K562 (cell line): ENCODE measurements around the gene PHLPP2. TPM values are rescaled to one million over a fixed set of nuclear protein-coding genes. Genes with fewer than 3 reads are reported as not detected.

Experiments used
- ATAC-seq: fragments of 200-7000 bp; cut with Tn5 transposase; 3 replicates; pipeline ENCODE4 v1.9.1; 2020; ENCODE audit warnings: moderate library complexity
- BruUV-seq: library from RNA; stranded (reverse); fragments of 400-500 nt; replicated peaks from 2 replicates; lab custom pipeline; 2021; lab: Mats Ljungman, UMichigan
- CTCF ChIA-PET: fragments of 300-600 bp; formaldehyde crosslinking; extraction: SDS; loops from one replicate; lab custom pipeline; 2021; ENCODE audit warnings: low intra/inter-chr PET ratio; lab: Yijun Ruan, JAX
- POLR2A ChIA-PET: fragments of 300-600, 350-650 bp; sonication (Branson Sonifier 250); formaldehyde crosslinking; extraction: SDS; loops from one replicate; lab custom pipeline; 2021; ENCODE audit warnings: antibody characterized with exemption, inconsistent platforms; lab: Yijun Ruan, JAX
- DNase-seq, 4 experiments: peaks; one replicate each; pipeline versions ENCODE4 v3.0.0 to v3.0.0-alpha.2; 2011 to 2018; ENCODE audit warnings: low spot score in 3 of 4, mixed read lengths in 3 of 4; ENCODE audit errors: extremely low read depth in 1 of 4
- FAIRE-seq: peaks from 2 replicates; lab custom pipeline; 2011; peaks lifted over from hg19 to GRCh38; lab: Jason Lieb, UNC
- H2AFZ ChIP-seq: 2 replicates; pipeline ENCODE4 v1.6.0; 2011; ENCODE audit warnings: low read depth, low read length, control low read depth, inconsistent platforms
- H3K27ac ChIP-seq: fragments of 200-600 bp; 3 replicates; pipeline ENCODE4 v1.8.0; 2011; ENCODE audit warnings: low read depth, mild to moderate bottlenecking, control low read depth, inconsistent platforms, low read length, moderate library complexity, mixed read lengths; ENCODE audit errors: extremely low read depth
- H3K27me3 ChIP-seq, 2 experiments: fragments of 300-600 bp in 1 of 2; 2 replicates in 1 of 2; 3 replicates in 1 of 2; pipeline versions ENCODE4 v1.6.0 to v1.8.0; 2011; ENCODE audit warnings: inconsistent platforms in 2 of 2, low read length in 2 of 2, mild to moderate bottlenecking in 1 of 2, mixed read lengths in 1 of 2, moderate library complexity in 1 of 2; ENCODE audit not compliant: control insufficient read depth in 2 of 2, insufficient read depth in 2 of 2
- H3K36me3 ChIP-seq: fragments of 300-600 bp; 3 replicates; pipeline ENCODE4 v1.8.0; 2011; ENCODE audit warnings: mild to moderate bottlenecking, low read length, inconsistent platforms; ENCODE audit not compliant: control insufficient read depth, insufficient read depth
- H3K4me1 ChIP-seq, 2 experiments: fragments of 200-600 bp in 1 of 2; replicated peaks in 1 of 2; 2 replicates in 1 of 2; 3 replicates in 1 of 2; pipeline versions ENCODE4 v1.5.1 to v1.8.0; 2011; ENCODE audit warnings: inconsistent platforms in 2 of 2, low read length in 2 of 2, mild to moderate bottlenecking in 1 of 2, mixed read lengths in 1 of 2, moderate library complexity in 1 of 2; ENCODE audit not compliant: control insufficient read depth in 2 of 2, insufficient read depth in 2 of 2
- H3K4me2 ChIP-seq: 2 replicates; pipeline ENCODE4 v1.6.1; 2011; ENCODE audit warnings: low read length, control low read depth, inconsistent platforms, mixed read lengths; ENCODE audit not compliant: insufficient read depth
- H3K4me3 ChIP-seq: fragments of 200-600 bp; sonication (generic), shearing (Covaris generic); 2 replicates; pipeline ENCODE4 v1.5.1; 2016; ENCODE audit warnings: control low read depth, inconsistent platforms
- H3K79me2 ChIP-seq: fragments of 200-600 bp; 3 replicates; pipeline ENCODE4 v1.8.0; 2011; ENCODE audit warnings: low read length, inconsistent platforms; ENCODE audit not compliant: control insufficient read depth, insufficient read depth
- H3K9ac ChIP-seq, 2 experiments: 2 replicates each; pipeline versions ENCODE4 v1.6.0 to v1.6.1; 2011; ENCODE audit warnings: low read depth in 2 of 2, low read length in 2 of 2, control low read depth in 1 of 2, inconsistent platforms in 1 of 2, mild to moderate bottlenecking in 1 of 2, mixed read lengths in 1 of 2; ENCODE audit not compliant: insufficient read depth in 1 of 2
- H3K9me1 ChIP-seq: one replicate; pipeline ENCODE4 v1.6.0; 2011; ENCODE audit warnings: inconsistent platforms, mild to moderate bottlenecking, low read length, moderate library complexity; ENCODE audit not compliant: control insufficient read depth, insufficient read depth
- H3K9me3 ChIP-seq: replicated peaks from 2 replicates; pipeline ENCODE4 v1.5.1; 2011; ENCODE audit warnings: low read depth, low read length, inconsistent platforms; ENCODE audit not compliant: control insufficient read depth, insufficient read depth
- H4K20me1 ChIP-seq: replicated peaks from 2 replicates; pipeline ENCODE4 v1.6.1; 2011; ENCODE audit warnings: low read length, inconsistent platforms, mixed read lengths; ENCODE audit not compliant: control insufficient read depth, insufficient read depth
- EP400 ChIP-seq: fragments of 450-650 bp; IDR thresholded peaks from 2 replicates; pipeline ENCODE4 v1.6.1; 2017; ENCODE audit warnings: antibody characterized with exemption, mild to moderate bottlenecking, moderate library complexity
- GTF2A2 ChIP-seq: IDR thresholded peaks from 2 replicates; pipeline ENCODE4 v1.6.1; 2016; ENCODE audit warnings: mild to moderate bottlenecking, missing genetic modification characterization, missing compliant biosample characterization
- HMG20A ChIP-seq: fragments of 450-650 bp; formaldehyde crosslinking; conservative IDR thresholded peaks from 2 replicates; pipeline ENCODE4 v1.4.0; 2020; ENCODE audit warnings: mild to moderate bottlenecking, mixed read lengths
- HNRNPK ChIP-seq: fragments of 200-400 bp; formaldehyde crosslinking; IDR thresholded peaks from one replicate; pipeline ENCODE4 v1.6.1; 2018; ENCODE audit warnings: mild to moderate bottlenecking, low read depth, low read length; ENCODE audit not compliant: poor library complexity, severe bottlenecking
- IFI16 ChIP-seq: fragments of 250-450 bp; sonication (Bioruptor Pico); IDR thresholded peaks from 2 replicates; pipeline ENCODE4 v2.1.2; 2022; ENCODE audit warnings: mild to moderate bottlenecking, inconsistent platforms
- MEF2D ChIP-seq: conservative IDR thresholded peaks from 2 replicates; pipeline ENCODE4 v1.6.1; 2016; ENCODE audit warnings: low read depth, missing genetic modification characterization, missing compliant biosample characterization
- POLR2AphosphoS2 ChIP-seq: IDR thresholded peaks from 2 replicates; pipeline ENCODE4 v1.6.1; 2012; ENCODE audit warnings: low read length, improper control_type of control experiment
- SAFB ChIP-seq: fragments of 200-400 bp; formaldehyde crosslinking; IDR thresholded peaks from 2 replicates; pipeline ENCODE4 v1.6.1; 2017; ENCODE audit warnings: low read depth, low read length, borderline replicate concordance
- SMAD1 ChIP-seq: fragments of 150-350 bp; IDR thresholded peaks from 2 replicates; pipeline ENCODE4 v1.6.1; 2014; ENCODE audit warnings: low read length, low read depth; ENCODE audit not compliant: partially characterized antibody
- ZC3H11A ChIP-seq: IDR thresholded peaks from 2 replicates; pipeline ENCODE4 v1.6.1; 2012; ENCODE audit warnings: low read depth, low read length, improper control_type of control experiment
- ZNF121 ChIP-seq: sonication (generic); formaldehyde crosslinking; conservative IDR thresholded peaks from 2 replicates; pipeline ENCODE4 v1.8.0; 2022; ENCODE audit warnings: missing genetic modification reagents
- ZNF707 ChIP-seq: fragments of 250-450 bp; sonication (Bioruptor Pico); conservative IDR thresholded peaks from 2 replicates; pipeline ENCODE4 v1.8.0; 2022; ENCODE audit warnings: inconsistent platforms, mild to moderate bottlenecking, moderate library complexity
- WGBS: fragments of 100-300 bp; shearing (Covaris generic); methylation state at CpG from one replicate; pipeline ENCODE4 v1.1.6; 2016; ENCODE audit warnings: low coverage, mixed read lengths; ENCODE audit not compliant: insufficient coverage; ENCODE audit errors: missing lambda C conversion rate; 5-methylcytosine and 5-hydroxymethylcytosine counted together
- in situ Hi-C: fragments of 300-500 bp; cut with MboI; formaldehyde crosslinking; loops from 4 replicates; pipeline ENCODE4 v1.15.0; 2018; ENCODE audit warnings: inconsistent platforms, mixed read lengths
- intact Hi-C: fragments of 100-400 bp; cut with micrococcal nuclease; formaldehyde crosslinking; loops from 2 replicates; pipeline ENCODE4 v1.14.2; 2022
- polyA plus RNA-seq, 8 experiments: library from polyadenylated mRNA; depleted of rRNA in 4 of 8; stranded (reverse) in 5 of 8; unstranded in 3 of 8; fragments of >200 nt; fragmentation: Nextera tagmentation in 2 of 8; fragmentation: Illumina TruSeq in 1 of 8; extraction: Ambion mirVana in 2 of 8; extraction: Trizol in 1 of 8; gene quantifications; 2 replicates each; pipeline versions ENCODE4 v1.2.1 to v1.2.3, GENCODE V29; 2011 to 2014; ENCODE audit warnings: inconsistent platforms in 1 of 8, missing spikeins in 1 of 8
- total RNA-seq, 7 experiments: library from RNA; depleted of rRNA in 6 of 7; stranded (reverse); fragments of >200 nt in 6 of 7; fragmentation: Illumina TruSeq in 2 of 7; extraction: Trizol in 2 of 7; gene quantifications; 2 replicates each; pipeline versions ENCODE4 v1.2.1 to v1.2.3, GENCODE V29; 2011 to 2021; ENCODE audit warnings: low replicate concordance in 1 of 7
- TF ChIP-seq, protein P1 (sequence below): sonication (generic); formaldehyde crosslinking; IDR thresholded peaks from 2 replicates; pipeline ENCODE4 v1.8.0; 2022; ENCODE audit warnings: mild to moderate bottlenecking, missing genetic modification reagents, borderline replicate concordance
- TF ChIP-seq, protein P2 (sequence below), 2 experiments: fragments of 450-650 bp; conservative IDR thresholded peaks; 2 replicates each; pipeline ENCODE4 v1.6.1; 2017; ENCODE audit warnings: mild to moderate bottlenecking in 2 of 2, moderate library complexity in 2 of 2
- TF ChIP-seq, protein P3 (sequence below): sonication (generic); formaldehyde crosslinking; IDR thresholded peaks from 2 replicates; pipeline ENCODE4 v1.8.0; 2023; ENCODE audit warnings: missing genetic modification reagents, mild to moderate bottlenecking, borderline replicate concordance

Gene PHLPP2
- total and polyA plus RNA-seq, 9 of the 15 experiments (the other 6 are each of a cell fraction or from before 2014, with no cell fraction given), result 0.60 to 7.1 (median 2.6) TPM

DNA sequence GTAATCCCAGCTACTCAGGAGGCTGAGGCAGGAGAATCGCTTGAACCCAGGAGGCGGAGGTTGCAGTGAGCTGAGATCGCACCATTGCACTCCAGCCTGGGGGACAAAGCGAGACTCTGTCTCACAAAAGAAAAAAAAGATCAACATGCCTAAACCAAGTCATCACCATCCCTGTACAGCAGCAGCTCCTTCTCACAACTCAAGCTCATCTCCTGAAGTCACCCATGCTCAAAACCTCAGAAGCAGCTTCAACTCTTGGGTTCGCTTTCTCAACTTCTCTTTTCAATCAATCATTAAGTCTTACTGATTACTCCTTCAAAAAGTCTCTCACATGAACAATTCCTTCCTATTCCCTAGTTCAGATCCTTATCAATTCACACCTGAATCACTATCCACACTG lies 31.3 kb downstream of the PHLPP2 start:
- no peak for ATAC-seq
- no peaks in the 10 kb centered on the region for H3K9me1 ChIP-seq
- no peaks in the 10 kb centered on the region for H3K27me3 ChIP-seq
- 86% methylated on average over 4 of the region's 5 CpGs for WGBS
- H3K4me1 ChIP-seq, result no peaks in the 10 kb centered on the region
- no peaks in the 10 kb centered on the region for H3K9me3 ChIP-seq
- in situ Hi-C loops, result no loop called here
- no peak overlapping the region for H3K4me3 ChIP-seq
- intact Hi-C loops, result no loop called here
- ChIA-PET POLR2A (interaction anchor here (0.7 kb wide), 1 partner anchor 14 kb away, joined by 3 read pairs; no protein-coding TSS in a partner anchor), CTCF (no interaction called here)
- no peaks in the 10 kb centered on the region for H4K20me1 ChIP-seq
- no peak overlapping the region for H3K9ac ChIP-seq
- no peak overlapping the region for H2AFZ ChIP-seq
- no peaks in the 10 kb centered on the region for H3K79me2 ChIP-seq
- no TSS peak for BruUV-seq
- no peak for DNase-seq
- H3K4me2 ChIP-seq, result no peak overlapping the region
- peaks cover 13% of the 10 kb centered on the region for H3K36me3 ChIP-seq
- H3K27ac ChIP-seq, result no peak overlapping the region
- FAIRE-seq, result no peak
- no peak for TF ChIP-seq SAFB
- no peak for TF ChIP-seq EP400
- no peak for TF ChIP-seq GTF2A2 (tag)
- TF ChIP-seq, protein P1, sequence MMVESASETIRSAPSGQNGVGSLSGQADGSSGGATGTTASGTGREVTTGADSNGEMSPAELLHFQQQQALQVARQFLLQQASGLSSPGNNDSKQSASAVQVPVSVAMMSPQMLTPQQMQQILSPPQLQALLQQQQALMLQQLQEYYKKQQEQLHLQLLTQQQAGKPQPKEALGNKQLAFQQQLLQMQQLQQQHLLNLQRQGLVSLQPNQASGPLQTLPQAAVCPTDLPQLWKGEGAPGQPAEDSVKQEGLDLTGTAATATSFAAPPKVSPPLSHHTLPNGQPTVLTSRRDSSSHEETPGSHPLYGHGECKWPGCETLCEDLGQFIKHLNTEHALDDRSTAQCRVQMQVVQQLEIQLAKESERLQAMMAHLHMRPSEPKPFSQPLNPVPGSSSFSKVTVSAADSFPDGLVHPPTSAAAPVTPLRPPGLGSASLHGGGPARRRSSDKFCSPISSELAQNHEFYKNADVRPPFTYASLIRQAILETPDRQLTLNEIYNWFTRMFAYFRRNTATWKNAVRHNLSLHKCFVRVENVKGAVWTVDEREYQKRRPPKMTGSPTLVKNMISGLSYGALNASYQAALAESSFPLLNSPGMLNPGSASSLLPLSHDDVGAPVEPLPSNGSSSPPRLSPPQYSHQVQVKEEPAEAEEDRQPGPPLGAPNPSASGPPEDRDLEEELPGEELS (CRISPR knock-in tag), result no peak
- TF ChIP-seq ZC3H11A, result no peak
- TF ChIP-seq, protein P2, sequence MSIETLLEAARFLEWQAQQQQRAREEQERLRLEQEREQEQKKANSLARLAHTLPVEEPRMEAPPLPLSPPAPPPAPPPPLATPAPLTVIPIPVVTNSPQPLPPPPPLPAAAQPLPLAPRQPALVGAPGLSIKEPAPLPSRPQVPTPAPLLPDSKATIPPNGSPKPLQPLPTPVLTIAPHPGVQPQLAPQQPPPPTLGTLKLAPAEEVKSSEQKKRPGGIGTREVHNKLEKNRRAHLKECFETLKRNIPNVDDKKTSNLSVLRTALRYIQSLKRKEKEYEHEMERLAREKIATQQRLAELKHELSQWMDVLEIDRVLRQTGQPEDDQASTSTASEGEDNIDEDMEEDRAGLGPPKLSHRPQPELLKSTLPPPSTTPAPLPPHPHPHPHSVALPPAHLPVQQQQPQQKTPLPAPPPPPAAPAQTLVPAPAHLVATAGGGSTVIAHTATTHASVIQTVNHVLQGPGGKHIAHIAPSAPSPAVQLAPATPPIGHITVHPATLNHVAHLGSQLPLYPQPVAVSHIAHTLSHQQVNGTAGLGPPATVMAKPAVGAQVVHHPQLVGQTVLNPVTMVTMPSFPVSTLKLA (conservative IDR thresholded peaks at IDR 0.05), result no peak
- no peak for TF ChIP-seq HNRNPK
- no peak for TF ChIP-seq ZNF707 (CRISPR knock-in tag)
- TF ChIP-seq ZNF121 (CRISPR knock-in tag), result no peak
- TF ChIP-seq IFI16 (CRISPR knock-in tag), result no peak
- TF ChIP-seq, protein P3, sequence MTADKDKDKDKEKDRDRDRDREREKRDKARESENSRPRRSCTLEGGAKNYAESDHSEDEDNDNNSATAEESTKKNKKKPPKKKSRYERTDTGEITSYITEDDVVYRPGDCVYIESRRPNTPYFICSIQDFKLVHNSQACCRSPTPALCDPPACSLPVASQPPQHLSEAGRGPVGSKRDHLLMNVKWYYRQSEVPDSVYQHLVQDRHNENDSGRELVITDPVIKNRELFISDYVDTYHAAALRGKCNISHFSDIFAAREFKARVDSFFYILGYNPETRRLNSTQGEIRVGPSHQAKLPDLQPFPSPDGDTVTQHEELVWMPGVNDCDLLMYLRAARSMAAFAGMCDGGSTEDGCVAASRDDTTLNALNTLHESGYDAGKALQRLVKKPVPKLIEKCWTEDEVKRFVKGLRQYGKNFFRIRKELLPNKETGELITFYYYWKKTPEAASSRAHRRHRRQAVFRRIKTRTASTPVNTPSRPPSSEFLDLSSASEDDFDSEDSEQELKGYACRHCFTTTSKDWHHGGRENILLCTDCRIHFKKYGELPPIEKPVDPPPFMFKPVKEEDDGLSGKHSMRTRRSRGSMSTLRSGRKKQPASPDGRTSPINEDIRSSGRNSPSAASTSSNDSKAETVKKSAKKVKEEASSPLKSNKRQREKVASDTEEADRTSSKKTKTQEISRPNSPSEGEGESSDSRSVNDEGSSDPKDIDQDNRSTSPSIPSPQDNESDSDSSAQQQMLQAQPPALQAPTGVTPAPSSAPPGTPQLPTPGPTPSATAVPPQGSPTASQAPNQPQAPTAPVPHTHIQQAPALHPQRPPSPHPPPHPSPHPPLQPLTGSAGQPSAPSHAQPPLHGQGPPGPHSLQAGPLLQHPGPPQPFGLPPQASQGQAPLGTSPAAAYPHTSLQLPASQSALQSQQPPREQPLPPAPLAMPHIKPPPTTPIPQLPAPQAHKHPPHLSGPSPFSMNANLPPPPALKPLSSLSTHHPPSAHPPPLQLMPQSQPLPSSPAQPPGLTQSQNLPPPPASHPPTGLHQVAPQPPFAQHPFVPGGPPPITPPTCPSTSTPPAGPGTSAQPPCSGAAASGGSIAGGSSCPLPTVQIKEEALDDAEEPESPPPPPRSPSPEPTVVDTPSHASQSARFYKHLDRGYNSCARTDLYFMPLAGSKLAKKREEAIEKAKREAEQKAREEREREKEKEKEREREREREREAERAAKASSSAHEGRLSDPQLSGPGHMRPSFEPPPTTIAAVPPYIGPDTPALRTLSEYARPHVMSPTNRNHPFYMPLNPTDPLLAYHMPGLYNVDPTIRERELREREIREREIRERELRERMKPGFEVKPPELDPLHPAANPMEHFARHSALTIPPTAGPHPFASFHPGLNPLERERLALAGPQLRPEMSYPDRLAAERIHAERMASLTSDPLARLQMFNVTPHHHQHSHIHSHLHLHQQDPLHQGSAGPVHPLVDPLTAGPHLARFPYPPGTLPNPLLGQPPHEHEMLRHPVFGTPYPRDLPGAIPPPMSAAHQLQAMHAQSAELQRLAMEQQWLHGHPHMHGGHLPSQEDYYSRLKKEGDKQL (CRISPR knock-in tag), result no peak
- no peak for TF ChIP-seq SMAD1
- no peak for TF ChIP-seq MEF2D (tag)
- no peak for TF ChIP-seq POLR2AphosphoS2
- TF ChIP-seq HMG20A, result no peak
